Stimulated activated CD4-positive, alpha-beta T cell treated with anti-CD3 and anti-CD28 coated beads, TNF-alpha, amount 100 ng/mL, for 4 hours (primary cell): ENCODE data around the gene SPDYE3.
A peak's percentile ranks its signal among the peaks of the same experiment; 100 is the strongest.
"Not testable (repeated sequence)": the region's sequence is repeated elsewhere in the genome, so short reads cannot be mapped to it uniquely, and the experiment has no call there.

Experiments used
- DNase-seq, 3 experiments: peaks; one replicate each; pipeline ENCODE4 v3.0.0-alpha.2; 2020; ENCODE audit warnings: low read depth in 3 of 3

SPDYE3 gene

DNA sequence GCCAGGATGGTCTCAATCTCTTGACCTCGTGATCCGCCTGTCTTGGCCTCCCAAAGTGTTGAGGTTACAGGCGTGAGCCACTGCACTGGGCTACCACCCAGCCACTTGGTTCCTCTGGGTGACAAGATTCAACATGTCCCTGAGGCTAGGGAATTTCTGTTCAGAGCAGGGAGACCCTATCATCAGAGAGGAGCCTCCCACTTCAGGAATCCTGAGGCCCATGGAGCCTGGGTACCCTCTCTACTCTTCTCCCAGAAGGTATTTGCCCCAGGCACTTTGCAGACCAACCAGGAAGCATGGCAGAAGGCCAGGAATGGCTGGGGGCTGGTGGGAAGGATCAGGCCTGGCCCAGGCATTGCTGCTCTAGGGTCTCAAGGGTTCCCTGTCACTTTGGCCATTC is 19.2 kb upstream of the SPDYE3 start:
- not testable (repeated sequence) for DNase-seq

DNA sequence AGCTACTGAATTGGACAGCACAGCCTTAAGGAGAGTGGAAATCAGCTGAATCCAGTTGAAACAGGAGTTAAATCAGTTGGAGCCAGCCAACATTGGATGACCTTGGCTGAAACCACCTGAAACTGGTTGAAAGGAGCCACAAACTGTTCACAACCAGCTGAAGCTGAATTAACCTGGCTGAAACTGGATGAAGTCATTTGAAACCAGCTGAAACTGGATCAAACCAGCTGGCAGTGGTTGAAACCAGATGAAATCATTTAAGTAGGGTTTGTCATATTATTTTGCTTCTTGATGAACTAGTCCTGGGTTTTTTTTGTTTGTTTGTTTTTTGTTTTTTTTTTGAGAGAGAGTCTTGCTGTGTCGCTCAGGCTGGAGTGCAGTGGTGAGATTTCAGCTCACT is 15.3 kb upstream of the SPDYE3 start:
- not testable (repeated sequence) for DNase-seq

DNA sequence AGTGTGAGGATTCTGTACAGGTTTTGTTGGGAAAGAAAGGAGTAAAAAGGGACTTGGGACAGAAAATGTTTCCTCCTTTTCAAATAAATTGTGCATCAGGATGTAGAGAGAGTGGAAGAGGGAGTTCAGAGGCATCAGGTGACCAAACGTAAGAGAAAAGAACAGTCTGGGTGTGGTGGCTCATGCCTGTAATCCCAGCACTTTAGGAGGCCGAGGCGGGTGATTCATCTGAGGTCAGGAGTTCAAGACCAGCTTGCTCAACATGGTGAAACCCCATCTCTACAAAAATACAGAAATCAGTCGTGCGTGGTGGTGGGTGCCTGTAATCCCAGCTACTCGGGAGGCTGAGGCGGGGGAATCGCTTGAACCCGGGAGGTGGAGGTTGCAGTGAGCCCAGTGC is 12.2 kb upstream of the SPDYE3 start:
- not testable (repeated sequence) for DNase-seq

DNA sequence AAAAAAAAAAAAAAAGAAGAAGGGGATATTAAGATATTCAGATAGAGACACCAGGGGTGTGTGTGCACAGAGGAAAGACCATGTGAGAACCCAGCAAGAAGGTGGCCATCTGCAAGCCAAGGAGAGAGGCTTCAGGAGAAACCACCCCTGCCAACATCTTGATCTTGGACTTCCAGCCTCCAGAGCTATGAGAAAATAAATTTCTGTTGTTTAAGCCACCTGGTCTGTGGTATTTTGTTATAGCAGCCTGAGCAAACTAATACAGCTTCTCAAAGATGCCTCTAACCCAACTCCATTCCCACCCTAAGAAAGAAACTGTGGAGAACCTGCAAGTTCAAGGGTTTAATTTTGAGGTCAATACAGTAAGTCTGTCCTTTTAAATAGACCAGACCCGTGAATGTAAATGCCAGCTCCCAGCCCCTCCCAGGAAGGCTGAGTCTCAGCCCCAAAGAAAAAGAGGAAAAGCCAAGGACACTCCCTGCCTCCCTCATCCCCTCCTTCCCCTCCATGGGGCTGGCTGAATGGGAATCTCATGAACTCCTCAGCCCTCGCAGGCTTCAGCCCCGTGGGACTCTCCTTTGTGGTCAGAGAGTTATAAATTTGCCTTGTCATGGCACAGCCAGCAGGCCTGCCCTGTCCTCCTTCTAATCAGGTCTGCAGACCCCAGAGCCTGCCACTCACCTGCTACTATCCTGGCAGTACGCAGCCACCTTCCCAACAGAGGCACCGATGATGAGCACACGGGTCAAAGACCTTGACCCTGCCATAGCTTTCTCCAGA is 9.5 kb upstream of the SPDYE3 start:
- DNase-seq, result not testable (repeated sequence)

DNA sequence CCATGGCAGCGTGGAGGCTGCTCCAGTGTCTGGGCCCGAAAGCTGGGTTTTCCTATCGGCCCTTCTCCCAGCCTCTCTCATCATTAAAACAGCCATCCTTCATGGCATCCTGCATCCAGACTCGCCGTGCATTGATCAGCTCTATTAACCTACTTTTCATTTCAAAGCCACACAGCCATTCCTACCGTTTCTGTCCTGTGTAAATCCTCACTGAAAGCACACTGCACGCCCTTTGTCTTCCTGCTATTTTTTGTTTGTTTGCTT is 8.9 kb upstream of the SPDYE3 start:
- DNase-seq, result not testable (repeated sequence)

DNA sequence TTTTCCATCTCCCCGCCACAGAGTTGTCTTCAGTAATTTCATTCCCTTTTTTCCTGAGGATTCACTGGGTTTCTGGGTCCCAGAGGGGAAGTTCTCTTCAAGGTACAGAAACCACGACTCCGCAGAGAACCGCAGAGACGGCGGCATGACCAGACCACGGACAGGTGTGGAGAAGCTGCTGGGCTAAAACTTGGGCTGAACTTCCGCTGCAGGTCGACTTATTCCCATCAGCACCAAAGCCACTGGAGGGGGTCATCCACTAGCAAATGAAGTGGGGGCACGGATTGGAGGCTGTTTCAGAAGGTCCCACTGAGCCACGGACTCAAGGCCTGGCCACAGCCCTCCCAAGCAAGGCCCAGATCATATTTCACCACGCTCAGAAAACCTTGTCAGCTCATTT is 3.0 kb upstream of the SPDYE3 start:
- DNase-seq, result not testable (repeated sequence)

DNA sequence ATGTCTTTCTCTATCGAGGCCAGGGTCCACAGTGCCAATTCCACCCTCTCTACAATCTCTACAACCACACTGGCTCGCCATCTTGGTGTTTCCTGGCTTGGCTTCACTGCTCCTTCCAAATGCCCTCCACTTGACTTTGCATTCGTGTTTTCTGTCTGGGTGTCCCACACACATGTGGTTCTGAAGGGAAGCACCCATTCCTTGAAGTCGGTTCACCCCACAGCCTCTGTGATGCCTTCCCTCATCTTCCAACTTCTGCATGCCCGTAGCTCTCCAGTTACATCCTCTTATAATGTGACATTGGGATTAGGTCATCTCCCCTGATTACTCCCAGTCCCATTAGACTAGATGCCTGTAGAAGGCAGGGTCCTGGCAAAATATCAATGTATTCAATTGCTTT is 10.8 kb downstream of the SPDYE3 start:
- DNase-seq, result not testable (repeated sequence)

DNA sequence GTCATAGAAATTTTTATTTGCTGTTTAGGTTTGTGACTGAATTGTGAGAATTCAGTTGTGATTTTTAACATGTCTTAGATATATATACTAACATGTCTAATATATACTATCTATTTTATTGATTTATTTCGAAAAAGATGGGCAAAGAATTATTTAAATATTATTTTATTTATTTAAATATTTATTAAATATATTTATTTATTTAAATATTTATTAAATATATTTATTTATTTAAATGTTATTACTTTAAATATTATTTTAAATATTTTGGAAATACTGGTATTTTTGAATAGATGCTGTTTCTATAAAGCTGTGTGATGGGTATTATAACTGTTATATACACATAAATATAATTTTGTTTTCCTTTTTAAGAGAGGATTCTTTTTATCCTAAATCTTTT is 14.1 kb downstream of the SPDYE3 start:
- not testable (repeated sequence) for DNase-seq

DNA sequence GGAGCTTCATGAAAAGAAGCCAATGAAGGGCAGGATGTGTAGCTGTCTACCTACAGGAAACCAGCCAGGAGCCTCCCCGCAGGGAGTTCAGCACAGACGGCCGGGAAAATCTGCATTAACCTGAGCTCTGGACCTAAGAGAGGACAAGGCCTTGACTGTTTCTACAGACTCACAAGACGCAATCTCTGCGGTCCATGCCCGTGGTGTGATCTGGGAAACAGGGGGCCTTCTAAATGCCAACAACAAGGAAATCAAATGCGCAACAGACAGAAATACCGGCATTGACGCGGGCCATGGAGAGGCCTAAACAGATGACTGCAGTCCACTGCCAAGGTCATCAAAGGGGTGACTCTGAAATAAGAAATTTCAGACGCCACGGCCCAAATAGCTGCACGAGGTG is 16.7 kb downstream of the SPDYE3 start:
- not testable (repeated sequence) for DNase-seq

DNA sequence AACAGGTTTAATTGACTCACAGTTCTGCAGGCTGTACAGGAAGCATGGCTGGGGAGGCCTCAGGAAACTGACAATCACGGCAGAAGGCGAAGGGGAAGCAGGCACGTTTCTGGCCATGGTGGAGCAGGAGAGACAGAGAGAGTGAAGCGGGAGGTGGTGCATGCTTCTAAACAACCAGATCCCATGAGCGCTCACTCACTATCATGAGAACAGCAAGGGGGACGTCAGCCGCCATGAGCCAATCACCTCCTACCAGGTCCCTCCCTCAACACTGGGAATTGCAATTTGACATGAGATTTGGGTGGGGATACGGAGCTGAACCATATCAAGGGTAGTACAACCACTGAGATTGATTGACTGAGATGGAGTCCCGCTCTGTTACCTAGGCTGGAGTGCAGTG is 18.2 kb downstream of the SPDYE3 start:
- DNase-seq, result not testable (repeated sequence)

DNA sequence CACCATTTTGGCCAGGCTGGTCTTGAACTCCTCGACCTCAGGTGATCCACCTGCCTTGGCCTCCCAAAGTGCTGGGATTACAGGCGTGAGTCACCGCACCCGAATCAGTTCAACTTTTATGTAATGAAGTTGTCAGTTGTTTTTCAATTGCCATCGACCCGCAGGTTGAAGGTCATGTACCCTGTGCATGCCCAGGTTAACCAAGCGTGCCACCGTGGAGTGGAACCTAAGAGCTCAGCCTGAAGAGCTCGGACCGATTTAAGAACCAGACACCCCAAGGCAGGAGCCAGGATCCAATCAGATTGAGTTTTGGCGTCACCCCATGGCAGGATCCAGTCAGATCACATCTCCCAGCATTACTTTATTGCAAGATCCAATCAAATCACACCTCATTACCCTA is 19.4 kb downstream of the SPDYE3 start:
- not testable (repeated sequence) for DNase-seq

DNA sequence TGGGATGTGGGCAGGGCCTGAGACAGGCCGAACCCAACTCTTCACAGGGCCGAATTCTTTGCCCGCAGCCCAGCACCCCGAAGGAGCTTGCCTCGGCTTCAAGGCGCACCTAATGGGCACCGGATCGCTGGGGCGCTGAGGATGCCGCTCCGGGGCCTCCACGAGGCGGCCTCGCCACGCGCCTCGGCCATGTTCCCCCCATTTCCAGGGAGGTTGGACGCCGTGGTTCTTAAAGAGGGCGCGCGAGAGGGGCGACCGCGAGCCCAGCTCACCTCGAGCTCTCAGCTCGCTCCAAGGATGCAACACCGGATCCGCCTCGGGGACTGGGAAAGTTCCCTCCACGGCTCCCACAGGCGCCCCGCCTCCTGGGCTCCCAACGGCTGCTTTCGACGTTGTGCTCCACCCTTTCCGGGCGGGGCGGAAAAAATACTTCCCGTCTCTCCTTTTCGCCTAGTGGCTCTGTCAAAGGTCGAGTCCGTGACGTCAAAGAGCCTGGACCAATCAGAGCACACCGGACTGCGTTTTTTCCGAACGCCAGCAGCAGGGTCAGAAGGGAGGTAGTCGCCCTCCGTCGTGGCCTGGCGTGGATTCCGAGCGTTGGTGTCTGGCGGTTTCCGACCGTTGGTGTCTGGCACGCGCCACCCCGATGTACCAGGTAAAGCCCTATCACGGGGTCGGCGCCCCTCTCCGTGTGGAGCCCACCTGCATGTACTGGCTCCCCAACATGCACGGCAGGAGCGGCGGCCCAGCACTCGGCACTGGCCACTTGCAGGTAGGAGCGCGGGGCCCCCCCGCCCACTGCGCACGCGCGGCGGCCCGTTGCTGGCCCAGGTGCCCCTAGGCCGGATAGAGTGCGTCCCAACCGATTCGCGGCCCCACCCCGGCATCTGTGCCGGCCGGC is 28.3 kb downstream of the SPDYE3 start:
- DNase-seq, result peak; percentile 67 to 74 (median 70)

DNA sequence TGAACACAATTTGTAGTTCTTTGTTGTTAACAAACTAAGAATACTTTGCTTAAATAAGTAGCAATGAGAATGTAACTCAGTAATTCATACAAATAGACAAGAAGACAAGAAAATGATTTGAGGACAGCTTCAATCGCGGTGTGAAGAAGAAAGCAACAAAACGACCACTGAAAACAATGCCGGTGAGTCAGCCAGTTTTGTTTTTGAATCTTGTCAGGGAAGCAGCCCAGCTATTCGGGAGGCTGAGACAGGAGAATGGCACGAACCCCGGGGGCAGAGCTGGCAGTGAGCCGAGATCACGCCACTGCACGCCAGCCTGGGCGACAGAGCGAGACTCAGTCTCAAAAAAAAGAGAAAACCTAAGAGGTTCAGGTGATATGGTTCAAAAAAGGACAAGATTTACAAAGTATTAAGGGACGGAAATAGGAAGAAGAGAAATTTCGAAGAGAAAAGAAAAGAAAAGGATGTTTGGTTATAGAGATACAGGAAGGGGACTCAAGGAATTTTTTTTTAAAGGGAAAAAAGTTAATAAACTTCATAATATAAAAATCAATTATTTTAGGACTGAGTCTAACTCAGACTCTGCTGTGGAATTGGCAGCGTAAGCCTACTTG is 30.7 kb downstream of the SPDYE3 start:
- not testable (repeated sequence) for DNase-seq

DNA sequence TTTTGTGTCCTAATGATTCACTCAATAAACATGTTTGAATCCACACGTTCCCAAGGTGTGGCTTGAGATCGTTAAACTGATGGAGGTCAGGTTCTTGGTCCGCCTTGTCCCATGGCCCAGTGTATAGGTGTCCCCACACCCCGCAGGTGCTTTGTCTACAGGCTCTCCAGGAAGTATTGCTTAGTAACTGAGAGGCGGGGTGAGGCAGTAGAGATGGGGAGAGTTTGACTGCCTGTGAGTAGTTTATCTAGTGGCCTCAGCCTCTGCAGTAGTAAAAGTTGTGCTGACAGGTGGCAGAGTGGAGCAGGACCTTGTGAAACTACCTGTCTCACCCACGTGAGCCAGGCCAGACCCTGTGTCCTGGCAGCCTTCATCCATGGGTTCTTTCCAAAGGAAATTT is 33.8 kb downstream of the SPDYE3 start:
- not testable (repeated sequence) for DNase-seq

DNA sequence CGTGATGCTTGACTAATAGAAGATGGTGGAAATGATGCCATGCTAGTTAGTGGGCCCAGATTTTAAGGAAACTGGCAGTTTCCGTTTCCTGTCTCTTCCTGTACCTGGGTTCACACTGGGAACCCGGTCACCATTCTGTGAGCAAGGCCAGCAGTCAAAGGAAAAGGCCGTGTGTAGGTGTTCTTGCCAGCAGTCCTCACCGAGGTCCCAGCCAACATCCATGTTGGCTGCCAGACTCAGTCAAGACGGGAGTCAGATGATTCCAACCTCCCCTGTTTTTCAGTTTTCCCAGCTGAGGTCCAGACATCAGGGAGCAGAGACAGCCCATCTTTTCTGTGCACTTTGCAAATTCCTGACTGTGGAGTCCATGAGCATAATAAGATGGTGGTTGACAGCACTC is 35.3 kb downstream of the SPDYE3 start:
- no peak for DNase-seq

DNA sequence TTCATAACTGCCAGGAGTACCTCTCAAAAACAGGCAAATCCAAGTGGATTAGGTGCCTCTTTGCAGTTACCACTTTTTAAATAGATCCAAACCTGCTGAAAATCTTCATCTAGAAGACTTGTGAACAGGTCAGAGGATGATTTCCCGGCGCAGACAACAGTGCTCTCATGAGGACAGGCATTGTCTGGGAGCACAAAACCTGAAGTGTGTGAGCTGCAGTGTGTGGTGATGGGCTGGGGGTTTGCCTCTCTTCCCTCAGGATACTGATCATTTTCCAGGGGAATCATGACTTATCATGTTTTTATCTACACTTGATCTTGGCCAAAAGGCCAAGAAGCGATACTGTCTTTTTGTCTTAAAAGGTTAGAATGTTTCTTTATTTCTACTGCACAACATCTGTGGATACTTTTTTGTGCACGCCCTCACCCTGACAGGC is 36.6 kb downstream of the SPDYE3 start:
- not testable (repeated sequence) for DNase-seq

DNA sequence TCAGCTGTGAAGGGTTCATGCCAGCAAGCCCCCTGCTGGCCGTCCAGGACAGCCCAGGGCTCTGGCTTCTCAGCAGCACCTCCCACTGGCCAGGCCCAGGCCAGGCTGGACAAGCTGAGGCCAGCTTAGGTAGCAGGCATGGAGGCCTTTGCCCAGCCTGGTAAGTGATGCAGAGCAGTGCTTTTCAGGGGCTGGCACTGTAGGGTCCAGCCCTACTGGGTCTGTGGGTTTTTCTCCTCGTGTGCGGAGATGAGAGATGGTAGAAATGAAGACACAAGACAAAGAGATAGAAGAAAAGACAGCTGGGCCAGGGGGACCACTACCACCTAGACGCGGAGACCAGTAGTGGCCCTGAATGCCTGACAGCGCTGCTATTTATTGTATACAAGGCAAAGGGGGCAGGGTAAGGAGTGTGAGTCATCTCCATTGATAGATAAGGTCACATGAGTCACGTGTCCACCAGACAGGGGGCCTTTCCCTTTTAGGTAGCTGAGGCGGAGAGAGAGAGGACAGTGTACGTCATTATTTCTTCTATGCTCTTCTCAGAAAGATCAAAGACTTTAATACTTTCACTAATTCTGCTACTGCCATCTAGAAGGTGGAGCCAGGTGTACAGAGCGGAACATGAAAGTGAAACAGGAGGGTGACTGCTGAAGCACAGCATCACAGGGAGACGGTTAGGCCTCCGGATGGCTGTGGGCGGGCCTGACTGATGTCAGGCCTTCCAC is 37.2 kb downstream of the SPDYE3 start:
- DNase-seq, result peak; percentile 33 to 77 (median 61)

DNA sequence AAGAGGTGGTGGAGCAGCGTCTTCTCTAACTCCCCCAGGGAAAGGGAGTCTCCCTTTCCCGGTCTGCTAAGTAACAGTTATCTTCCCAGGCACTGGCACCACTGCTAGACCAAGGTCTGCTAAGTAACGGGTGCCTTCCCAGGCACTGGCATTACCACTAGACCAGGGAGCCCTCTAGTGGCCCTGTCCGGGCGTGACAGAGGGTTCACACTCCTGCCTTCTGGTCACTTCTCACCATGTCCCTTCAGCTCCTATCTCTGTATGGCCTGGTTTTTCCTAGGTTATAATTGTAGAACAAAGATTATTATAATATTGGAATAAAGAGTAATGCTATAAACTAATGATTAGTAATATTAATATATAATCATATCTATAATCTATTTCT is 37.8 kb downstream of the SPDYE3 start:
- peak in 2 of 3 experiments; percentile 35 to 36 for DNase-seq

DNA sequence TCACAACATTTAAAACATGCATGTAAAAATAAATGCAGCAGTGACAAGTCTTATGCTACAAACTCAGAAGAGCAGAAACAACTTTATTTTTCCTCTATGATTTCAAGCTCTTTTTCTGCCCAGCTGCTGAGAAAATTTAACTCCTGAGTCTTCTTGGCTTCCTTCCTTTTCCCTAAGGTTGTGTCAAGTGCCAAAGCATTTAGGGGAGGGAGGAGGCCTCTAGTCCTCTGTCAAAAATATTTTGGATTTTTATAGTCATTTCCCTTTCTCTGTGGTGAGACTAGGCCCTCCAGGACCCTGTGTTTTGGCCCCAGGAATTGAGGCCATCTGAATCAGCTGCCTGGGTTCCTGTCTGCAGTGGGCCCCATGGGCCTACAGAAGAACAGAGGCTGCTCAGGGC is 39.4 kb downstream of the SPDYE3 start:
- no peak for DNase-seq

DNA sequence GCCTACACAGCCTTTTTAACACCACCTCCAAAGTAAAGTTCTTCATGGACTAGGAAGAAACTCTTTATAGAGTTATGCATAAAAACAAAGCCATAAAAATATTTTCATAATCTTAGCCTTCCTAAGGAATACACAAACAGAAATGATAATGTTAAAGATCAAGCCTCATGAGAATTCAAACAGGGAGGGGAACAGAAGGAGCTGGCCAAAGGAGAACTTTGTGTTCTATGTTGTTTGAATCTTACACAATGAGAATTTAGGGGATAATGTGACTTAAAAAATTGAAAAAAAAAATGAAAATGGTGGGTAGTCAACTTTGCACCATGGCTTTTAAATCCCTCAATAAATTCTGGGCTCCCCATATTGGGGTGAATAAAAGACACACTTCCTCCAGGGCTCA is 41.3 kb downstream of the SPDYE3 start:
- DNase-seq, result no peak

DNA sequence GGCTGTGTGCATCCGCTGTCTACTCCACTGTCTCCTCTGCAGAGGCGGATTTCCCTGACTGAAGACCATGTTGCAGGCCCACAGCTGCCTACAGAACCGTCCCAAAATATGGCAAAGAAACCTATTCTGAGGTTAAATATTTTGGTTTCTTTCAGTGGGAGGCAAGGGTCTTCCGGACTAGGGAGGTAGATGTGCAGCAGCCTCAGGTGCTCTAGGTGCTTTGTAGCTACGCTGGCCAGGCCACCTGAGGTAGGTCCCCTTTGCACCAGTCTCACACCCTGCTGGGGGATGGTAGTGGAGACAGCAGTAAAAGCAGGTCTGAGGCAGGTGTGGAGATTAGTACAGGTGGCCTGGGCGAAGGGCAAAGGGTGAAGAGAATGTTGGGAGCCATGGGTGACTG is 42.3 kb downstream of the SPDYE3 start:
- DNase-seq, result no peak

DNA sequence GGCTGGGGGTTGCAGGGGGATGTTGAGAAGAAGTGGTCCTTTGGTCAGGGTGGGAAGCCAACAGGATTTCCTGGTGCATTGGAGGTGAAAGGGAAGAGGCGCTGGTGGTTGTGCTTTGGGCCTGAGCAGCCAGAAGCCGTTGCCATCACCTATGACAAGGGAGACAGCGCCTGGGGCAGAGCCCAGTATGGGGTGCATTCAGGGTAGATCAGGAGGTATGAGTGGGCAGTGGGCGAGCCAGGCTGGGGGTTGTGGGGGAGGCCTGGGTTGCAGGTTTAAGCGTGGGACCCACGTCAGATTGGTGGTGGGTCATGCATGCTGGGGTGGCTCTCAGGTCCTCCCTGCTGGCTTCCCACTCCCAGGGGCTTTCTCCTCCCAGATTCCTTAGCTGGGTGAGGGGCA is 44.2 kb downstream of the SPDYE3 start:
- no peak for DNase-seq
